Measurements from ENCODE around the gene REEP6. TPM values are rescaled to one million over a fixed set of nuclear protein-coding genes. Genes with fewer than 3 reads are reported as not detected.
A peak's percentile ranks its signal among the peaks of the same experiment; 100 is the strongest.

REEP6 gene
- total RNA-seq, 1 experiment from 2014 or later: 10.5 TPM

DNA sequence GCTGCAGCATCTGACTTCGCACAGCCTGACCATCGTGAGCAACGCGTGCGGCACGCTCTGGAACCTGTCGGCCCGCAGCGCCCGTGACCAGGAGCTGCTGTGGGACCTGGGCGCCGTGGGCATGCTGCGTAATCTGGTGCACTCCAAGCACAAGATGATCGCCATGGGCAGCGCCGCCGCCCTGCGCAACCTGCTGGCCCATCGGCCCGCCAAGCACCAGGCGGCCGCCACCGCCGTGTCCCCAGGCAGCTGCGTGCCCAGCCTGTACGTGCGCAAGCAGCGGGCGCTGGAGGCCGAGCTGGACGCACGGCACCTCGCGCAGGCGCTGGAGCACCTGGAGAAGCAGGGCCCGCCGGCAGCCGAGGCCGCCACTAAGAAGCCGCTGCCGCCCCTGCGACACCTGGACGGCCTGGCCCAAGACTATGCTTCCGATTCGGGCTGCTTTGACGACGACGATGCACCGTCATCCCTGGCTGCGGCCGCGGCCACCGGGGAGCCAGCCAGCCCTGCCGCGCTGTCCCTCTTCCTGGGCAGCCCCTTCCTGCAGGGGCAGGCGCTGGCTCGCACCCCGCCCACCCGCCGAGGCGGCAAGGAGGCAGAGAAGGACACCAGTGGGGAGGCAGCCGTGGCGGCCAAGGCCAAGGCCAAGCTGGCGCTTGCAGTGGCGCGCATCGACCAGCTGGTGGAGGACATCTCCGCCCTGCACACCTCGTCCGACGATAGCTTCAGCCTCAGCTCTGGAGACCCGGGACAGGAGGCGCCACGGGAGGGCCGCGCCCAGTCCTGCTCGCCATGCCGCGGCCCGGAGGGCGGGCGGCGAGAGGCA is 25.6 kb upstream of the REEP6 start:
- Mint-ChIP-seq H3K27me3 (ENCODE audit: low read depth) (peaks cover 71% of the 10 kb centered on the region), H3K4me1 (peaks cover 2 to 4% of the 10 kb centered on the region in 2 experiments; a peak in 2 of 4 replicates), H3K27ac (no peak overlapping the region), H3K9me3 (no peaks in the 10 kb centered on the region), H3K36me3 (ENCODE audit: insufficient read depth in 1 of 3, low read depth in 3 of 3) (no peaks in the 10 kb centered on the region), H3K4me3 (no peak overlapping the region)
- Histone ChIP-seq H3K56ac (ENCODE audit: insufficient read length, low read depth, low read length) (no peak overlapping the region), H3K27me3 (ENCODE audit: insufficient read depth, low read length) (peaks cover 54% of the 10 kb centered on the region), H3K27ac (ENCODE audit: insufficient read length, low read depth, low read length) (no peak overlapping the region), H2AK5ac (ENCODE audit: insufficient read length, low read length) (no peak overlapping the region), H3K23me2 (ENCODE audit: insufficient read length, low read depth, low read length, poor library complexity, severe bottlenecking) (peaks cover 5% of the 10 kb centered on the region), H3K4me1 (ENCODE audit: insufficient read depth, low read length) (no peaks in the 10 kb centered on the region), H2BK5ac (ENCODE audit: insufficient read length, low read length) (no peak overlapping the region), H3K9ac (ENCODE audit: extremely low read depth, insufficient read length, low read length) (no peak overlapping the region), H2BK120ac (ENCODE audit: low read depth, low read length, poor library complexity, severe bottlenecking) (no peak overlapping the region), H3K14ac (ENCODE audit: insufficient read depth, low read length) (no peak overlapping the region; the same call in 1 of the 2 replicates), H3K4ac (ENCODE audit: low read depth, low read length) (no peak overlapping the region), H3K9me3 (ENCODE audit: control insufficient read depth, low read depth, low read length) (no peaks in the 10 kb centered on the region), H2BK20ac (ENCODE audit: low read depth, low read length, poor library complexity, severe bottlenecking) (no peak overlapping the region), H3K18ac (ENCODE audit: insufficient read length, low read depth, low read length) (no peak overlapping the region), H4K5ac (ENCODE audit: insufficient read length, low read depth, low read length) (no peak overlapping the region), H3K23ac (ENCODE audit: insufficient read length, low read depth, low read length) (no peak overlapping the region), H3T11ph (ENCODE audit: low read length) (no peak overlapping the region), H3K79me1 (ENCODE audit: insufficient read depth, low read depth, low read length, poor library complexity, severe bottlenecking) (no peaks in the 10 kb centered on the region), H2BK12ac (ENCODE audit: insufficient read length, low read depth, low read length) (no peak overlapping the region), H2AFZ (ENCODE audit: low read length) (no peak overlapping the region), H4K8ac (replicated peaks; ENCODE audit: insufficient read length, low read depth, low read length) (no peak overlapping the region), H4K20me1 (ENCODE audit: control insufficient read depth, insufficient read depth, insufficient read length) (no peaks in the 10 kb centered on the region), H3K79me2 (ENCODE audit: insufficient read depth, low read length) (no peaks in the 10 kb centered on the region), H4K91ac (ENCODE audit: insufficient read length, low read depth, low read length) (no peak overlapping the region), H2BK15ac (ENCODE audit: low read depth, low read length) (no peak overlapping the region; the same call in 1 of the 2 replicates), H3K4me2 (ENCODE audit: insufficient read depth, insufficient read length, low read length) (peak overlapping the region; percentile 37)
- TF ChIP-seq, protein P1, sequence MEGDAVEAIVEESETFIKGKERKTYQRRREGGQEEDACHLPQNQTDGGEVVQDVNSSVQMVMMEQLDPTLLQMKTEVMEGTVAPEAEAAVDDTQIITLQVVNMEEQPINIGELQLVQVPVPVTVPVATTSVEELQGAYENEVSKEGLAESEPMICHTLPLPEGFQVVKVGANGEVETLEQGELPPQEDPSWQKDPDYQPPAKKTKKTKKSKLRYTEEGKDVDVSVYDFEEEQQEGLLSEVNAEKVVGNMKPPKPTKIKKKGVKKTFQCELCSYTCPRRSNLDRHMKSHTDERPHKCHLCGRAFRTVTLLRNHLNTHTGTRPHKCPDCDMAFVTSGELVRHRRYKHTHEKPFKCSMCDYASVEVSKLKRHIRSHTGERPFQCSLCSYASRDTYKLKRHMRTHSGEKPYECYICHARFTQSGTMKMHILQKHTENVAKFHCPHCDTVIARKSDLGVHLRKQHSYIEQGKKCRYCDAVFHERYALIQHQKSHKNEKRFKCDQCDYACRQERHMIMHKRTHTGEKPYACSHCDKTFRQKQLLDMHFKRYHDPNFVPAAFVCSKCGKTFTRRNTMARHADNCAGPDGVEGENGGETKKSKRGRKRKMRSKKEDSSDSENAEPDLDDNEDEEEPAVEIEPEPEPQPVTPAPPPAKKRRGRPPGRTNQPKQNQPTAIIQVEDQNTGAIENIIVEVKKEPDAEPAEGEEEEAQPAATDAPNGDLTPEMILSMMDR (conservative IDR thresholded peaks at IDR 0.05): peak; percentile 67
- DNase-seq: peak; percentile 81
- no CpG with 5 or more reads among the region's 83 CpGs for WGBS (ENCODE audit: extremely low coverage, insufficient read length, low lambda C conversion rate)
